ENCODE data around the gene IFNL2. TPM values are rescaled to one million over a fixed set of nuclear protein-coding genes. Genes with fewer than 3 reads are reported as not detected.
"Not testable (repeated sequence)": the region's sequence is repeated elsewhere in the genome, so short reads cannot be mapped to it uniquely, and the experiment has no call there.

The IFNL2 gene
- polyA plus RNA-seq, 1 donor from 2014 or later: not detected

GRCh38 chr19:39238944-39239343, 29.3 kb upstream of the IFNL2 start:
- Histone ChIP-seq H3K4me3 (ENCODE audit: low read length) (no peak overlapping the region), H3K79me2 (replicated peaks; ENCODE audit: insufficient read depth, low read length) (no peaks in the 10 kb centered on the region), H4K20me1 (ENCODE audit: insufficient read depth) (no peaks in the 10 kb centered on the region), H3F3A (ENCODE audit: insufficient read depth, low read length, poor library complexity, severe bottlenecking) (no peaks in the 10 kb centered on the region), H3K9me2 (ENCODE audit: insufficient read depth, low read length) (no peaks in the 10 kb centered on the region), H3K4me2 (ENCODE audit: low read length) (no peak overlapping the region), H3K27me3 (ENCODE audit: insufficient read depth, low read depth, low read length) (no peaks in the 10 kb centered on the region), H3K27ac (ENCODE audit: low read length) (no peak overlapping the region), H2AFZ (ENCODE audit: low read depth, low read length) (no peak overlapping the region), H3K36me3 (ENCODE audit: insufficient read depth, low read length) (no peaks in the 10 kb centered on the region), H3K9me3 (ENCODE audit: low read length) (no peaks in the 10 kb centered on the region), H3K9ac (ENCODE audit: low read length) (no peak overlapping the region)
- TF ChIP-seq POLR2AphosphoS5 (IDR thresholded peaks at IDR 0.05): no peak
- no peak for TF ChIP-seq RAD21 (conservative IDR thresholded peaks at IDR 0.05)
- no peak for TF ChIP-seq CTCF (IDR thresholded peaks at IDR 0.05; ENCODE audit: poor library complexity, severe bottlenecking)
- TF ChIP-seq EZH2 (IDR thresholded peaks at IDR 0.05; ENCODE audit: borderline replicate concordance, insufficient read depth, low read length, poor library complexity, severe bottlenecking): no peak
- no peak for TF ChIP-seq SMC3 (conservative IDR thresholded peaks at IDR 0.05; ENCODE audit: poor library complexity)
- TF ChIP-seq REST (IDR thresholded peaks at IDR 0.05; ENCODE audit: borderline replicate concordance): no peak
- TF ChIP-seq EP300 (conservative IDR thresholded peaks at IDR 0.05; ENCODE audit: poor library complexity, severe bottlenecking): no peak
- TF ChIP-seq TAF1 (IDR thresholded peaks at IDR 0.05; ENCODE audit: low read depth): no peak
- TF ChIP-seq MXI1 (conservative IDR thresholded peaks at IDR 0.05; ENCODE audit: poor library complexity, severe bottlenecking): no peak

GRCh38 chr19:39240421-39240820, 27.8 kb upstream of the IFNL2 start:
- H3F3A ChIP-seq (ENCODE audit: insufficient read depth, low read length, poor library complexity, severe bottlenecking): no peaks in the 10 kb centered on the region
- H3K4me3 ChIP-seq (ENCODE audit: low read length): no peak overlapping the region
- H3K27me3 ChIP-seq (ENCODE audit: insufficient read depth, low read depth, low read length): no peaks in the 10 kb centered on the region
- no peaks in the 10 kb centered on the region for H3K9me3 ChIP-seq (ENCODE audit: low read length)
- no peaks in the 10 kb centered on the region for H3K79me2 ChIP-seq (replicated peaks; ENCODE audit: insufficient read depth, low read length)
- no peak overlapping the region for H3K4me2 ChIP-seq (ENCODE audit: low read length)
- no peak overlapping the region for H3K9ac ChIP-seq (ENCODE audit: low read length)
- H2AFZ ChIP-seq (ENCODE audit: low read depth, low read length): no peak overlapping the region
- no peaks in the 10 kb centered on the region for H4K20me1 ChIP-seq (ENCODE audit: insufficient read depth)
- H3K27ac ChIP-seq (ENCODE audit: low read length): no peak overlapping the region
- TF ChIP-seq SMC3 (conservative IDR thresholded peaks at IDR 0.05; ENCODE audit: poor library complexity) (no peak), EZH2 (IDR thresholded peaks at IDR 0.05; ENCODE audit: borderline replicate concordance, insufficient read depth, low read length, poor library complexity, severe bottlenecking) (no peak), MXI1 (conservative IDR thresholded peaks at IDR 0.05; ENCODE audit: poor library complexity, severe bottlenecking) (no peak), POLR2AphosphoS5 (IDR thresholded peaks at IDR 0.05) (no peak), RAD21 (conservative IDR thresholded peaks at IDR 0.05) (no peak), CTCF (IDR thresholded peaks at IDR 0.05; ENCODE audit: poor library complexity, severe bottlenecking) (no peak), REST (IDR thresholded peaks at IDR 0.05; ENCODE audit: borderline replicate concordance) (no peak), TAF1 (IDR thresholded peaks at IDR 0.05; ENCODE audit: low read depth) (no peak), EP300 (conservative IDR thresholded peaks at IDR 0.05; ENCODE audit: poor library complexity, severe bottlenecking) (no peak)
- H3K9me2 ChIP-seq (ENCODE audit: insufficient read depth, low read length): no peaks in the 10 kb centered on the region
- H3K36me3 ChIP-seq (ENCODE audit: insufficient read depth, low read length): no peaks in the 10 kb centered on the region

GRCh38 chr19:39243741-39244140, 24.5 kb upstream of the IFNL2 start:
- not testable (repeated sequence) for H3K36me3 ChIP-seq (ENCODE audit: insufficient read depth, low read length); H4K20me1 ChIP-seq (ENCODE audit: insufficient read depth); H3K27ac ChIP-seq (ENCODE audit: low read length); H3K9me2 ChIP-seq (ENCODE audit: insufficient read depth, low read length); H3K79me2 ChIP-seq (replicated peaks; ENCODE audit: insufficient read depth, low read length); H3K4me2 ChIP-seq (ENCODE audit: low read length); H3F3A ChIP-seq (ENCODE audit: insufficient read depth, low read length, poor library complexity, severe bottlenecking); H3K9me3 ChIP-seq (ENCODE audit: low read length); H3K4me3 ChIP-seq (ENCODE audit: low read length); H3K9ac ChIP-seq (ENCODE audit: low read length); H2AFZ ChIP-seq (ENCODE audit: low read depth, low read length)
- peaks cover 19% of the 10 kb centered on the region for H3K27me3 ChIP-seq (ENCODE audit: insufficient read depth, low read depth, low read length)

Data from neural cell (in vitro differentiated cells).